GM23338 (cell line): ENCODE results near the gene HMGXB3. TPM values are rescaled to one million over a fixed set of nuclear protein-coding genes. Genes with fewer than 3 reads are reported as not detected.

Experiments
- ATAC-seq: fragments of 200-7000 bp; cut with Tn5 transposase; 3 replicates; pipeline ENCODE4 v1.9.1; 2020
- DNase-seq: peaks from one replicate; pipeline ENCODE4 v3.0.0-alpha.2; 2015; ENCODE audit warnings: low spot score
- H2AFZ ChIP-seq: fragments of 200-600 bp; sonication (generic); 2 replicates; pipeline ENCODE4 v1.8.0; 2016; ENCODE audit warnings: antibody characterized with exemption, mild to moderate bottlenecking, moderate library complexity
- H3F3A ChIP-seq: fragments of 200-600 bp; sonication (generic); replicated peaks from 2 replicates; pipeline ENCODE4 v1.8.0; 2017; ENCODE audit warnings: antibody characterized with exemption, mixed run types, low read depth
- H3K27ac ChIP-seq: fragments of 200-600 bp; sonication (generic); 2 replicates; pipeline ENCODE4 v1.6.1; 2016; ENCODE audit warnings: low read depth
- H3K27me3 ChIP-seq: fragments of 200-600 bp; sonication (generic); 2 replicates; pipeline ENCODE4 v1.8.0; 2016; ENCODE audit warnings: mild to moderate bottlenecking, mixed run types, moderate library complexity; ENCODE audit not compliant: insufficient read depth
- H3K36me3 ChIP-seq: fragments of 200-600 bp; sonication (generic); 2 replicates; pipeline ENCODE4 v1.8.0; 2016; ENCODE audit warnings: mild to moderate bottlenecking; ENCODE audit not compliant: insufficient read depth
- H3K4me1 ChIP-seq: fragments of 200-600 bp; sonication (generic); 2 replicates; pipeline ENCODE4 v1.8.0; 2016; ENCODE audit warnings: mild to moderate bottlenecking, moderate library complexity; ENCODE audit not compliant: insufficient read depth
- H3K4me2 ChIP-seq: fragments of 200-600 bp; sonication (generic); 2 replicates; pipeline ENCODE4 v1.7.1; 2017; ENCODE audit warnings: mixed run types
- H3K4me3 ChIP-seq: fragments of 200-600 bp; sonication (generic); 2 replicates; pipeline ENCODE4 v1.6.1; 2016; ENCODE audit warnings: mixed run types
- H3K79me2 ChIP-seq: fragments of 200-600 bp; sonication (generic); replicated peaks from 2 replicates; pipeline ENCODE4 v1.8.0; 2017; ENCODE audit warnings: mild to moderate bottlenecking; ENCODE audit not compliant: insufficient read depth
- H3K9me2 ChIP-seq: fragments of 200-600 bp; sonication (generic); 2 replicates; pipeline ENCODE4 v1.8.0; 2017; ENCODE audit not compliant: insufficient read depth
- H4K20me1 ChIP-seq: fragments of 200-600 bp; sonication (generic); replicated peaks from 2 replicates; pipeline ENCODE4 v1.8.0; 2017; ENCODE audit warnings: mild to moderate bottlenecking; ENCODE audit not compliant: insufficient read depth
- H3K27ac Mint-ChIP-seq: 2 replicates; pipeline ENCODE4 v1.8.0; 2020; ENCODE audit warnings: inconsistent platforms, mild to moderate bottlenecking, moderate library complexity, mixed read lengths
- H3K27me3 Mint-ChIP-seq: 3 replicates; pipeline ENCODE4 v1.8.0; 2022; ENCODE audit warnings: low read depth, mild to moderate bottlenecking, moderate library complexity, mixed read lengths, inconsistent platforms; ENCODE audit not compliant: insufficient read depth, poor library complexity
- H3K36me3 Mint-ChIP-seq: 3 replicates; pipeline ENCODE4 v1.8.0; 2021; ENCODE audit warnings: low read depth, mild to moderate bottlenecking, inconsistent platforms, moderate library complexity, mixed read lengths
- H3K4me1 Mint-ChIP-seq: 3 replicates; pipeline ENCODE4 v1.8.0; 2020; ENCODE audit warnings: mild to moderate bottlenecking, inconsistent platforms, mixed read lengths
- H3K4me3 Mint-ChIP-seq: 3 replicates; pipeline ENCODE4 v1.8.0; 2021; ENCODE audit warnings: moderate library complexity, mild to moderate bottlenecking, inconsistent platforms, mixed read lengths
- H3K9me3 Mint-ChIP-seq: 3 replicates; pipeline ENCODE4 v1.8.0; 2020; ENCODE audit warnings: moderate library complexity, mild to moderate bottlenecking, inconsistent platforms, mixed read lengths
- EZH2 ChIP-seq: fragments of 200-600 bp; sonication (generic); IDR thresholded peaks from one replicate; pipeline ENCODE4 v1.8.0; 2017; ENCODE audit warnings: antibody characterized with exemption, mild to moderate bottlenecking, low read depth; ENCODE audit not compliant: unreplicated experiment
- EZH2phosphoT487 ChIP-seq: fragments of 200-600 bp; sonication (generic); IDR thresholded peaks from one replicate; pipeline ENCODE4 v1.8.1; 2018; ENCODE audit warnings: antibody characterized with exemption; ENCODE audit not compliant: unreplicated experiment
- STAT1 ChIP-seq: IDR thresholded peaks from one replicate; pipeline ENCODE4 v1.6.1; 2016; ENCODE audit warnings: antibody characterized with exemption; ENCODE audit not compliant: unreplicated experiment
- ZNF331 ChIP-seq: fragments of 250-450 bp; sonication (Bioruptor Pico); IDR thresholded peaks from 2 replicates; pipeline ENCODE4 v1.5.0; 2020; ENCODE audit warnings: low read depth, mild to moderate bottlenecking, moderate library complexity
- polyA plus RNA-seq: library from polyadenylated mRNA; unstranded; fragments of >200 nt; fragmentation: Nextera tagmentation; extraction: Ambion mirVana; gene quantifications from 2 replicates; pipeline ENCODE4 v1.2.1, GENCODE V29; 2016
- total RNA-seq: library from RNA; depleted of rRNA; stranded (reverse); fragments of >200 nt; shearing (Covaris generic); gene quantifications from 2 replicates; pipeline ENCODE4 v1.2.3, GENCODE V29; 2014
- TF ChIP-seq, protein P1 (sequence below): fragments of 250-450 bp; sonication (Bioruptor Pico); IDR thresholded peaks from 2 replicates; pipeline ENCODE4 v1.5.0; 2020; ENCODE audit warnings: mild to moderate bottlenecking, moderate library complexity
- TF ChIP-seq, protein P2 (sequence below), 2 experiments: fragments of 200-600 bp in 1 of 2; sonication (generic) in 1 of 2; conservative IDR thresholded peaks; 2 replicates each; pipeline versions ENCODE4 v1.5.1 to v1.6.1; 2016 to 2017; ENCODE audit warnings: antibody characterized with exemption in 2 of 2, low read depth in 2 of 2, mild to moderate bottlenecking in 2 of 2, moderate library complexity in 1 of 2

Gene HMGXB3
- total and polyA plus RNA-seq, 2 experiments from 2014 or later: 9.4 to 37.9 TPM

DNA sequence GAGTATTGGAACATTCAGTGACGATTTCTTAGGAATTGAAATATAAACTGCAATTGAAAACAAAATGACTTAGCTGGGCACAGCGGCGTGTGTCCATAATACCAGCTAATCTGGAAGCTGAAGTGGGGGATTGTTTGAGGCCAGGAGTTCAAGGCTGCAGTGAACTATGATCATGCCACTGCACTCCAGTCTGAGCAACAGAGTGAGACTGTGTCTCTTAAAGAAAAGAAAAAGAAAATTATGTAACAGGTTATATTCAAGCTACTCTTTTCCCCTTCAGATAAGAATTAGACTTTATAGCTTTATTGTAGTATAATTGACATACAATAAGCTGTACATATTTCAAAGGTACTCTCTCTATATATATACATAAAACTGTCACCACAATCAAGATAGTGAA, 33.6 kb upstream of the HMGXB3 start:
- Mint-ChIP-seq H3K27ac (no peak overlapping the region), H3K9me3 (no peaks in the 10 kb centered on the region; the same call in 2 of the 3 replicates), H3K27me3 (no peaks in the 10 kb centered on the region), H3K4me3 (no peak overlapping the region), H3K4me1 (no peaks in the 10 kb centered on the region; the same call in 2 of the 3 replicates), H3K36me3 (no peaks in the 10 kb centered on the region)
- no peak for DNase-seq
- Histone ChIP-seq H3K4me1 (no peaks in the 10 kb centered on the region), H4K20me1 (no peaks in the 10 kb centered on the region; the same call in 1 of the 2 replicates), H3K27ac (no peak overlapping the region), H3K4me3 (no peak overlapping the region), H3F3A (no peaks in the 10 kb centered on the region), H3K79me2 (no peaks in the 10 kb centered on the region), H3K36me3 (no peaks in the 10 kb centered on the region), H3K9me2 (no peaks in the 10 kb centered on the region), H3K27me3 (peaks cover 3% of the 10 kb centered on the region), H3K4me2 (no peak overlapping the region), H2AFZ (no peak overlapping the region)
- ATAC-seq: no peak
- TF ChIP-seq EZH2phosphoT487 (no peak), ZNF331 (no peak), EZH2 (no peak), STAT1 (no peak)
- TF ChIP-seq, protein P1, sequence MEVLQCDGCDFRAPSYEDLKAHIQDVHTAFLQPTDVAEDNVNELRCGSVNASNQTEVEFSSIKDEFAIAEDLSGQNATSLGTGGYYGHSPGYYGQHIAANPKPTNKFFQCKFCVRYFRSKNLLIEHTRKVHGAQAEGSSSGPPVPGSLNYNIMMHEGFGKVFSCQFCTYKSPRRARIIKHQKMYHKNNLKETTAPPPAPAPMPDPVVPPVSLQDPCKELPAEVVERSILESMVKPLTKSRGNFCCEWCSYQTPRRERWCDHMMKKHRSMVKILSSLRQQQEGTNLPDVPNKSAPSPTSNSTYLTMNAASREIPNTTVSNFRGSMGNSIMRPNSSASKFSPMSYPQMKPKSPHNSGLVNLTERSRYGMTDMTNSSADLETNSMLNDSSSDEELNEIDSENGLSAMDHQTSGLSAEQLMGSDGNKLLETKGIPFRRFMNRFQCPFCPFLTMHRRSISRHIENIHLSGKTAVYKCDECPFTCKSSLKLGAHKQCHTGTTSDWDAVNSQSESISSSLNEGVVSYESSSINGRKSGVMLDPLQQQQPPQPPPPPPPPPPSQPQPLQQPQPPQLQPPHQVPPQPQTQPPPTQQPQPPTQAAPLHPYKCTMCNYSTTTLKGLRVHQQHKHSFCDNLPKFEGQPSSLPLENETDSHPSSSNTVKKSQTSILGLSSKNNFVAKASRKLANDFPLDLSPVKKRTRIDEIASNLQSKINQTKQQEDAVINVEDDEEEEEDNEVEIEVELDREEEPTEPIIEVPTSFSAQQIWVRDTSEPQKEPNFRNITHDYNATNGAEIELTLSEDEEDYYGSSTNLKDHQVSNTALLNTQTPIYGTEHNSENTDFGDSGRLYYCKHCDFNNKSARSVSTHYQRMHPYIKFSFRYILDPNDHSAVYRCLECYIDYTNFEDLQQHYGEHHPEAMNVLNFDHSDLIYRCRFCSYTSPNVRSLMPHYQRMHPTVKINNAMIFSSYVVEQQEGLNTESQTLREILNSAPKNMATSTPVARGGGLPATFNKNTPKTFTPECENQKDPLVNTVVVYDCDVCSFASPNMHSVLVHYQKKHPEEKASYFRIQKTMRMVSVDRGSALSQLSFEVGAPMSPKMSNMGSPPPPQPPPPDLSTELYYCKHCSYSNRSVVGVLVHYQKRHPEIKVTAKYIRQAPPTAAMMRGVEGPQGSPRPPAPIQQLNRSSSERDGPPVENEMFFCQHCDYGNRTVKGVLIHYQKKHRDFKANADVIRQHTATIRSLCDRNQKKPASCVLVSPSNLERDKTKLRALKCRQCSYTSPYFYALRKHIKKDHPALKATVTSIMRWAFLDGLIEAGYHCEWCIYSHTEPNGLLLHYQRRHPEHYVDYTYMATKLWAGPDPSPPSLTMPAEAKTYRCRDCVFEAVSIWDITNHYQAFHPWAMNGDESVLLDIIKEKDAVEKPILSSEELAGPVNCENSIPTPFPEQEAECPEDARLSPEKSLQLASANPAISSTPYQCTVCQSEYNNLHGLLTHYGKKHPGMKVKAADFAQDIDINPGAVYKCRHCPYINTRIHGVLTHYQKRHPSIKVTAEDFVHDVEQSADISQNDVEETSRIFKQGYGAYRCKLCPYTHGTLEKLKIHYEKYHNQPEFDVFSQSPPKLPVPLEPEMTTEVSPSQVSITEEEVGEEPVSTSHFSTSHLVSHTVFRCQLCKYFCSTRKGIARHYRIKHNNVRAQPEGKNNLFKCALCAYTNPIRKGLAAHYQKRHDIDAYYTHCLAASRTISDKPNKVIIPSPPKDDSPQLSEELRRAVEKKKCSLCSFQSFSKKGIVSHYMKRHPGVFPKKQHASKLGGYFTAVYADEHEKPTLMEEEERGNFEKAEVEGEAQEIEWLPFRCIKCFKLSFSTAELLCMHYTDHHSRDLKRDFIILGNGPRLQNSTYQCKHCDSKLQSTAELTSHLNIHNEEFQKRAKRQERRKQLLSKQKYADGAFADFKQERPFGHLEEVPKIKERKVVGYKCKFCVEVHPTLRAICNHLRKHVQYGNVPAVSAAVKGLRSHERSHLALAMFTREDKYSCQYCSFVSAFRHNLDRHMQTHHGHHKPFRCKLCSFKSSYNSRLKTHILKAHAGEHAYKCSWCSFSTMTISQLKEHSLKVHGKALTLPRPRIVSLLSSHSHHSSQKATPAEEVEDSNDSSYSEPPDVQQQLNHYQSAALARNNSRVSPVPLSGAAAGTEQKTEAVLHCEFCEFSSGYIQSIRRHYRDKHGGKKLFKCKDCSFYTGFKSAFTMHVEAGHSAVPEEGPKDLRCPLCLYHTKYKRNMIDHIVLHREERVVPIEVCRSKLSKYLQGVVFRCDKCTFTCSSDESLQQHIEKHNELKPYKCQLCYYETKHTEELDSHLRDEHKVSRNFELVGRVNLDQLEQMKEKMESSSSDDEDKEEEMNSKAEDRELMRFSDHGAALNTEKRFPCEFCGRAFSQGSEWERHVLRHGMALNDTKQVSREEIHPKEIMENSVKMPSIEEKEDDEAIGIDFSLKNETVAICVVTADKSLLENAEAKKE (CRISPR knock-in tag): no peak
- TF ChIP-seq, protein P2, sequence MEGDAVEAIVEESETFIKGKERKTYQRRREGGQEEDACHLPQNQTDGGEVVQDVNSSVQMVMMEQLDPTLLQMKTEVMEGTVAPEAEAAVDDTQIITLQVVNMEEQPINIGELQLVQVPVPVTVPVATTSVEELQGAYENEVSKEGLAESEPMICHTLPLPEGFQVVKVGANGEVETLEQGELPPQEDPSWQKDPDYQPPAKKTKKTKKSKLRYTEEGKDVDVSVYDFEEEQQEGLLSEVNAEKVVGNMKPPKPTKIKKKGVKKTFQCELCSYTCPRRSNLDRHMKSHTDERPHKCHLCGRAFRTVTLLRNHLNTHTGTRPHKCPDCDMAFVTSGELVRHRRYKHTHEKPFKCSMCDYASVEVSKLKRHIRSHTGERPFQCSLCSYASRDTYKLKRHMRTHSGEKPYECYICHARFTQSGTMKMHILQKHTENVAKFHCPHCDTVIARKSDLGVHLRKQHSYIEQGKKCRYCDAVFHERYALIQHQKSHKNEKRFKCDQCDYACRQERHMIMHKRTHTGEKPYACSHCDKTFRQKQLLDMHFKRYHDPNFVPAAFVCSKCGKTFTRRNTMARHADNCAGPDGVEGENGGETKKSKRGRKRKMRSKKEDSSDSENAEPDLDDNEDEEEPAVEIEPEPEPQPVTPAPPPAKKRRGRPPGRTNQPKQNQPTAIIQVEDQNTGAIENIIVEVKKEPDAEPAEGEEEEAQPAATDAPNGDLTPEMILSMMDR (conservative IDR thresholded peaks at IDR 0.05; ENCODE audit: low read depth in 2 of 2): no peak
